ENCODE data around the gene LRIG3.

Gene LRIG3

GRCh38 chr12:58850826-58851225 lies 69.5 kb downstream of the LRIG3 start:
- no peak for DNase-seq

- no peak for DNase-seq
These were observed 72.3 kb downstream of the LRIG3 start for GRCh38 chr12:58847901-58848600.

- no peak for DNase-seq
These were observed 76.1 kb downstream of the LRIG3 start for GRCh38 chr12:58844161-58844560.

GRCh38 chr12:58841058-58841798 lies 79.1 kb downstream of the LRIG3 start:
- no peak for DNase-seq

GRCh38 chr12:58833853-58834252 lies 86.5 kb downstream of the LRIG3 start:
- DNase-seq: peak; percentile 53 to 67

GRCh38 chr12:58832920-58833319 lies 87.4 kb downstream of the LRIG3 start:
- no peak for DNase-seq
